K562 (cell line): Measurements from ENCODE around the gene GABRB2. TPM values are rescaled to one million over a fixed set of nuclear protein-coding genes. Genes with fewer than 3 reads are reported as not detected.

Experiments
- ATAC-seq: fragments of 200-7000 bp; cut with Tn5 transposase; 3 replicates; pipeline ENCODE4 v1.9.1; 2020; ENCODE audit warnings: moderate library complexity
- BruUV-seq: library from RNA; stranded (reverse); fragments of 400-500 nt; replicated peaks from 2 replicates; lab custom pipeline; 2021; lab: Mats Ljungman, UMichigan
- CTCF ChIA-PET: fragments of 300-600 bp; formaldehyde crosslinking; extraction: SDS; loops from one replicate; lab custom pipeline; 2021; ENCODE audit warnings: low intra/inter-chr PET ratio; lab: Yijun Ruan, JAX
- POLR2A ChIA-PET: fragments of 300-600, 350-650 bp; sonication (Branson Sonifier 250); formaldehyde crosslinking; extraction: SDS; loops from one replicate; lab custom pipeline; 2021; ENCODE audit warnings: antibody characterized with exemption, inconsistent platforms; lab: Yijun Ruan, JAX
- DNase-seq, 4 experiments: peaks; one replicate each; pipeline versions ENCODE4 v3.0.0 to v3.0.0-alpha.2; 2011 to 2018; ENCODE audit warnings: low spot score in 3 of 4, mixed read lengths in 3 of 4; ENCODE audit errors: extremely low read depth in 1 of 4
- FAIRE-seq: peaks from 2 replicates; lab custom pipeline; 2011; peaks lifted over from hg19 to GRCh38; lab: Jason Lieb, UNC
- H2AFZ ChIP-seq: 2 replicates; pipeline ENCODE4 v1.6.0; 2011; ENCODE audit warnings: low read depth, low read length, control low read depth, inconsistent platforms
- H3K27ac ChIP-seq: fragments of 200-600 bp; 3 replicates; pipeline ENCODE4 v1.8.0; 2011; ENCODE audit warnings: low read depth, mild to moderate bottlenecking, control low read depth, inconsistent platforms, low read length, moderate library complexity, mixed read lengths; ENCODE audit errors: extremely low read depth
- H3K27me3 ChIP-seq, 2 experiments: fragments of 300-600 bp in 1 of 2; 2 replicates in 1 of 2; 3 replicates in 1 of 2; pipeline versions ENCODE4 v1.6.0 to v1.8.0; 2011; ENCODE audit warnings: inconsistent platforms in 2 of 2, low read length in 2 of 2, mild to moderate bottlenecking in 1 of 2, mixed read lengths in 1 of 2, moderate library complexity in 1 of 2; ENCODE audit not compliant: control insufficient read depth in 2 of 2, insufficient read depth in 2 of 2
- H3K36me3 ChIP-seq: fragments of 300-600 bp; 3 replicates; pipeline ENCODE4 v1.8.0; 2011; ENCODE audit warnings: mild to moderate bottlenecking, low read length, inconsistent platforms; ENCODE audit not compliant: control insufficient read depth, insufficient read depth
- H3K4me1 ChIP-seq, 2 experiments: fragments of 200-600 bp in 1 of 2; replicated peaks in 1 of 2; 2 replicates in 1 of 2; 3 replicates in 1 of 2; pipeline versions ENCODE4 v1.5.1 to v1.8.0; 2011; ENCODE audit warnings: inconsistent platforms in 2 of 2, low read length in 2 of 2, mild to moderate bottlenecking in 1 of 2, mixed read lengths in 1 of 2, moderate library complexity in 1 of 2; ENCODE audit not compliant: control insufficient read depth in 2 of 2, insufficient read depth in 2 of 2
- H3K4me2 ChIP-seq: 2 replicates; pipeline ENCODE4 v1.6.1; 2011; ENCODE audit warnings: low read length, control low read depth, inconsistent platforms, mixed read lengths; ENCODE audit not compliant: insufficient read depth
- H3K4me3 ChIP-seq: fragments of 200-600 bp; sonication (generic), shearing (Covaris generic); 2 replicates; pipeline ENCODE4 v1.5.1; 2016; ENCODE audit warnings: control low read depth, inconsistent platforms
- H3K79me2 ChIP-seq: fragments of 200-600 bp; 3 replicates; pipeline ENCODE4 v1.8.0; 2011; ENCODE audit warnings: low read length, inconsistent platforms; ENCODE audit not compliant: control insufficient read depth, insufficient read depth
- H3K9ac ChIP-seq, 2 experiments: 2 replicates each; pipeline versions ENCODE4 v1.6.0 to v1.6.1; 2011; ENCODE audit warnings: low read depth in 2 of 2, low read length in 2 of 2, control low read depth in 1 of 2, inconsistent platforms in 1 of 2, mild to moderate bottlenecking in 1 of 2, mixed read lengths in 1 of 2; ENCODE audit not compliant: insufficient read depth in 1 of 2
- H3K9me1 ChIP-seq: one replicate; pipeline ENCODE4 v1.6.0; 2011; ENCODE audit warnings: inconsistent platforms, mild to moderate bottlenecking, low read length, moderate library complexity; ENCODE audit not compliant: control insufficient read depth, insufficient read depth
- H3K9me3 ChIP-seq: replicated peaks from 2 replicates; pipeline ENCODE4 v1.5.1; 2011; ENCODE audit warnings: low read depth, low read length, inconsistent platforms; ENCODE audit not compliant: control insufficient read depth, insufficient read depth
- H4K20me1 ChIP-seq: replicated peaks from 2 replicates; pipeline ENCODE4 v1.6.1; 2011; ENCODE audit warnings: low read length, inconsistent platforms, mixed read lengths; ENCODE audit not compliant: control insufficient read depth, insufficient read depth
- BHLHE40 ChIP-seq: IDR thresholded peaks from 2 replicates; pipeline ENCODE4 v1.6.1; 2011; ENCODE audit warnings: low read length, improper control_type of control experiment
- FIP1L1 ChIP-seq: fragments of 200-400 bp; formaldehyde crosslinking; IDR thresholded peaks from 2 replicates; pipeline ENCODE4 v1.6.1; 2018; ENCODE audit warnings: mild to moderate bottlenecking, low read depth, low read length; ENCODE audit not compliant: poor library complexity, severe bottlenecking
- KLF10 ChIP-seq: fragments of 250-450 bp; sonication (Bioruptor Pico); IDR thresholded peaks from 2 replicates; pipeline ENCODE4 v1.6.1; 2021; ENCODE audit warnings: matching md5 sums
- MCM5 ChIP-seq: fragments of 450-650 bp; IDR thresholded peaks from 2 replicates; pipeline ENCODE4 v1.6.1; 2016; ENCODE audit warnings: low read depth
- MGA ChIP-seq: fragments of 450-650 bp; IDR thresholded peaks from 2 replicates; pipeline ENCODE4 v1.6.1; 2016; ENCODE audit warnings: mild to moderate bottlenecking, moderate library complexity
- RBM25 ChIP-seq: fragments of 200-400 bp; formaldehyde crosslinking; IDR thresholded peaks from 2 replicates; pipeline ENCODE4 v1.6.1; 2018; ENCODE audit warnings: low read length, low read depth, moderate library complexity; ENCODE audit not compliant: severe bottlenecking
- WGBS: fragments of 100-300 bp; shearing (Covaris generic); methylation state at CpG from one replicate; pipeline ENCODE4 v1.1.6; 2016; ENCODE audit warnings: low coverage, mixed read lengths; ENCODE audit not compliant: insufficient coverage; ENCODE audit errors: missing lambda C conversion rate; 5-methylcytosine and 5-hydroxymethylcytosine counted together
- in situ Hi-C: fragments of 300-500 bp; cut with MboI; formaldehyde crosslinking; loops from 4 replicates; pipeline ENCODE4 v1.15.0; 2018; ENCODE audit warnings: inconsistent platforms, mixed read lengths
- intact Hi-C: fragments of 100-400 bp; cut with micrococcal nuclease; formaldehyde crosslinking; loops from 2 replicates; pipeline ENCODE4 v1.14.2; 2022
- polyA plus RNA-seq, 8 experiments: library from polyadenylated mRNA; depleted of rRNA in 4 of 8; stranded (reverse) in 5 of 8; unstranded in 3 of 8; fragments of >200 nt; fragmentation: Nextera tagmentation in 2 of 8; fragmentation: Illumina TruSeq in 1 of 8; extraction: Ambion mirVana in 2 of 8; extraction: Trizol in 1 of 8; gene quantifications; 2 replicates each; pipeline versions ENCODE4 v1.2.1 to v1.2.3, GENCODE V29; 2011 to 2014; ENCODE audit warnings: inconsistent platforms in 1 of 8, missing spikeins in 1 of 8
- total RNA-seq, 7 experiments: library from RNA; depleted of rRNA in 6 of 7; stranded (reverse); fragments of >200 nt in 6 of 7; fragmentation: Illumina TruSeq in 2 of 7; extraction: Trizol in 2 of 7; gene quantifications; 2 replicates each; pipeline versions ENCODE4 v1.2.1 to v1.2.3, GENCODE V29; 2011 to 2021; ENCODE audit warnings: low replicate concordance in 1 of 7
- TF ChIP-seq, protein P1 (sequence below): fragments of 450-650 bp; formaldehyde crosslinking; conservative IDR thresholded peaks from 2 replicates; pipeline ENCODE4 v1.4.0; 2022; ENCODE audit warnings: mild to moderate bottlenecking, missing genetic modification characterization
- TF ChIP-seq, protein P2 (sequence below), 2 experiments: fragments of 200-800 bp in 1 of 2; sonication (Bioruptor generic) in 1 of 2; sonication (generic) in 1 of 2; formaldehyde crosslinking in 1 of 2; IDR thresholded peaks in 1 of 2; conservative IDR thresholded peaks in 1 of 2; 2 replicates each; pipeline versions ENCODE4 v1.5.0 to v1.6.1; 2016 to 2020; ENCODE audit warnings: missing compliant biosample characterization in 1 of 2, missing genetic modification characterization in 1 of 2, missing genetic modification reagents in 1 of 2

GABRB2 gene
- total and polyA plus RNA-seq, 9 of the 15 experiments (the other 6 are each of a cell fraction or from before 2014, with no cell fraction given), result not detected

- no peaks in the 10 kb centered on the region; the same call in 1 of the 2 replicates for H3K9me3 ChIP-seq
- ATAC-seq (no peak), DNase-seq (no peak), FAIRE-seq (no peak)
- BruUV-seq, result no TSS peak
- H3K27ac ChIP-seq, result no peak overlapping the region
- intact Hi-C loops, result no loop called here
- CTCF ChIA-PET, result no interaction called here
- H3K36me3 ChIP-seq, result no peaks in the 10 kb centered on the region
- H3K27me3 ChIP-seq, result no peaks in the 10 kb centered on the region
- in situ Hi-C loops, result no loop called here
- H4K20me1 ChIP-seq, result no peaks in the 10 kb centered on the region
- H3K4me2 ChIP-seq, result no peak overlapping the region
- no peak overlapping the region for H3K4me3 ChIP-seq
- no peak overlapping the region for H3K9ac ChIP-seq
- no peak overlapping the region for H2AFZ ChIP-seq
- H3K9me1 ChIP-seq, result no peaks in the 10 kb centered on the region
- H3K79me2 ChIP-seq, result no peaks in the 10 kb centered on the region
- POLR2A ChIA-PET, result no interaction called here
- no peaks in the 10 kb centered on the region for H3K4me1 ChIP-seq
- 1% methylated on average over 5 of the region's 5 CpGs for WGBS
- TF ChIP-seq BHLHE40 (no peak), MGA (no peak), MCM5 (no peak), KLF10 (CRISPR knock-in tag) (no peak), FIP1L1 (no peak), RBM25 (no peak)
- TF ChIP-seq, protein P1, sequence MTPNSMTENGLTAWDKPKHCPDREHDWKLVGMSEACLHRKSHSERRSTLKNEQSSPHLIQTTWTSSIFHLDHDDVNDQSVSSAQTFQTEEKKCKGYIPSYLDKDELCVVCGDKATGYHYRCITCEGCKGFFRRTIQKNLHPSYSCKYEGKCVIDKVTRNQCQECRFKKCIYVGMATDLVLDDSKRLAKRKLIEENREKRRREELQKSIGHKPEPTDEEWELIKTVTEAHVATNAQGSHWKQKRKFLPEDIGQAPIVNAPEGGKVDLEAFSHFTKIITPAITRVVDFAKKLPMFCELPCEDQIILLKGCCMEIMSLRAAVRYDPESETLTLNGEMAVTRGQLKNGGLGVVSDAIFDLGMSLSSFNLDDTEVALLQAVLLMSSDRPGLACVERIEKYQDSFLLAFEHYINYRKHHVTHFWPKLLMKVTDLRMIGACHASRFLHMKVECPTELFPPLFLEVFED, result no peak
- TF ChIP-seq, protein P2, sequence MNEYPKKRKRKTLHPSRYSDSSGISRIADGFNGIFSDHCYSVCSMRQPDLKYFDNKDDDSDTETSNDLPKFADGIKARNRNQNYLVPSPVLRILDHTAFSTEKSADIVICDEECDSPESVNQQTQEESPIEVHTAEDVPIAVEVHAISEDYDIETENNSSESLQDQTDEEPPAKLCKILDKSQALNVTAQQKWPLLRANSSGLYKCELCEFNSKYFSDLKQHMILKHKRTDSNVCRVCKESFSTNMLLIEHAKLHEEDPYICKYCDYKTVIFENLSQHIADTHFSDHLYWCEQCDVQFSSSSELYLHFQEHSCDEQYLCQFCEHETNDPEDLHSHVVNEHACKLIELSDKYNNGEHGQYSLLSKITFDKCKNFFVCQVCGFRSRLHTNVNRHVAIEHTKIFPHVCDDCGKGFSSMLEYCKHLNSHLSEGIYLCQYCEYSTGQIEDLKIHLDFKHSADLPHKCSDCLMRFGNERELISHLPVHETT (CRISPR knock-in tag; conservative IDR thresholded peaks at IDR 0.05 in 1 of 2, IDR thresholded peaks at IDR 0.05 in 1 of 2), result no peak
Measured at GRCh38 chr5:161410640-161411039, 135.9 kb downstream of the GABRB2 start.
